ENCODE results near the gene MT1B. TPM values are rescaled to one million over a fixed set of nuclear protein-coding genes. Genes with fewer than 3 reads are reported as not detected.

Gene MT1B
- total and polyA plus RNA-seq, 2 of the 13 experiments (the other 11 are each of a cell fraction or from before 2014, with no cell fraction given): 0.89 TPM; not detected in 1

GRCh38 chr16:56625140-56625942 lies 26.3 kb upstream of the MT1B start, which contains the start of gene MT1E (continued):
- TF ChIP-seq NONO (IDR thresholded peaks at IDR 0.05): no peak
- peak; percentile 44; the same call in 1 of the 2 replicates for TF ChIP-seq NONO (CRISPR knock-in tag; conservative IDR thresholded peaks at IDR 0.05)
- TF ChIP-seq ZBTB38 (CRISPR knock-in tag; IDR thresholded peaks at IDR 0.05): peak; percentile 94
- TF ChIP-seq ZNF446 (CRISPR knock-in tag; IDR thresholded peaks at IDR 0.05): peak; percentile 73; the same call in 1 of the 2 replicates
- TF ChIP-seq TFDP1 (CRISPR knock-in tag; IDR thresholded peaks at IDR 0.05; ENCODE audit: borderline replicate concordance): peak; percentile 31; the same call in 1 of the 2 replicates
- peak; percentile 94 for TF ChIP-seq ZNF563 (CRISPR knock-in tag; IDR thresholded peaks at IDR 0.05)
- TF ChIP-seq MBD4 (IDR thresholded peaks at IDR 0.05; ENCODE audit: borderline replicate concordance, low read length): no peak
- TF ChIP-seq HOXA3 (CRISPR knock-in tag; IDR thresholded peaks at IDR 0.05): peak; percentile 52; the same call in 1 of the 2 replicates
- no peak for TF ChIP-seq NKX3-1 (CRISPR knock-in tag; IDR thresholded peaks at IDR 0.05)
- no peak for TF ChIP-seq NFE2L1 (CRISPR knock-in tag; IDR thresholded peaks at IDR 0.05; ENCODE audit: borderline replicate concordance)
- TF ChIP-seq ZNF577 (CRISPR knock-in tag; IDR thresholded peaks at IDR 0.05; ENCODE audit: borderline replicate concordance, low read depth): no peak
- peak; percentile 40; the same call in 1 of the 2 replicates for TF ChIP-seq RFXANK (CRISPR knock-in tag; IDR thresholded peaks at IDR 0.05)
- TF ChIP-seq ZNF615 (CRISPR knock-in tag; IDR thresholded peaks at IDR 0.05; ENCODE audit: borderline replicate concordance): peak; percentile 83; the same call in 1 of the 2 replicates
- TF ChIP-seq HMGXB4 (CRISPR knock-in tag; IDR thresholded peaks at IDR 0.05; ENCODE audit: borderline replicate concordance in 1 of 2, low read depth in 1 of 2): peak; percentile 75 to 77; a peak in 2 of 4 replicates
- TF ChIP-seq ARID5B (CRISPR knock-in tag; IDR thresholded peaks at IDR 0.05): peak; percentile 12; the same call in 1 of the 2 replicates
- no peak for TF ChIP-seq ETS1 (CRISPR knock-in tag; IDR thresholded peaks at IDR 0.05)
- peak; percentile 77 for TF ChIP-seq POLR2AphosphoS5 (IDR thresholded peaks at IDR 0.05; ENCODE audit: low read depth, low read length)
- peak; percentile 98 for TF ChIP-seq POLR2G (IDR thresholded peaks at IDR 0.05; ENCODE audit: low read depth, low read length)
- no peak for TF ChIP-seq ZNF576 (CRISPR knock-in tag; IDR thresholded peaks at IDR 0.05)
